HG02943 (cell line): ENCODE results near the gene ZFP69B.

Experiments
- ATAC-seq: cut with Tn5 transposase; IDR thresholded peaks from one replicate; pipeline ENCODE4 v1.9.1; 2021; ENCODE audit warnings: mild to moderate bottlenecking, low read depth, moderate library complexity; ENCODE audit not compliant: unreplicated experiment

ZFP69B gene

DNA sequence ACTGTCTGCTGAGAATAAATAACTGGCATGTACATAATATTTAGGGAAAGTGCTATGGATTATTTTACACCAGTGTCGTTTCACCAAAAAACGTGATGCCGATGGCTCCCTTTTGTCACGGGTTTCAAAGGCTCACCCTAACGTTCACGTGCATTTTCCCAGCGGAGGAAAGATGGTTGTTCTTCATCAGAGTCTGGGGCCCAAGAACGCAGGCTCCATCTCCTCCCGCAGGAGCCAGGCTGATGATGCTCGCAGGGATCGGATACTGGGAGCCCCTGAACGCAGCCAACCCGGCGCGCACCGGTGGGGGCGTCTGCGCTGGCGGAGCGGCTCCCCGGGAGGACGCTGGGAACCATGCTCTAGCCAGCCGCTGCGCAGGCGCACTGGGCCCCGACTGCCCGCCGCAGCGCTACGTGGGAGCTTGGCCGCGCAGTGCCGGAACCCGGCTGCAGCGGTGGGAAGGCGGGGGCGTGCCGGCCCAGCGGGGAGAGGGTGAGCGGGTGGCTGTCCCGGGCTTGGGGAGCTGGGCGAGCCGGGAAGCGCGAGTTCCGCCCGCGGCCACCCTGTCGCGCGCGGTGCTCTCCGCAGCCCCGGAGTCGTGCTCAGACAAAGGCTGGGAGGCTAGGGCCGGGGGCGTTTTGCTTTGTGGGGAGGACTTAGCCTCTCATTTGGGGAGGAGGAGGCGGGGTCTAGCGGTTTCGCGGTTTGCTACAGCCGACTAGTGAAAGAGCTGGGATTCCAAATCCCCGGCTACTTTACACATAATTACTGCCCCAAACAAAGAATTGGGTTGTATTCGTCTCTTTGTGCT lies at the start of gene ZFP69B:
ZFP69B (plus strand) TSS at position 793 of the 811 bp plus-strand sequence. CDS start 486 bp downstream, outside the sequence.
- ATAC-seq = no peak

DNA sequence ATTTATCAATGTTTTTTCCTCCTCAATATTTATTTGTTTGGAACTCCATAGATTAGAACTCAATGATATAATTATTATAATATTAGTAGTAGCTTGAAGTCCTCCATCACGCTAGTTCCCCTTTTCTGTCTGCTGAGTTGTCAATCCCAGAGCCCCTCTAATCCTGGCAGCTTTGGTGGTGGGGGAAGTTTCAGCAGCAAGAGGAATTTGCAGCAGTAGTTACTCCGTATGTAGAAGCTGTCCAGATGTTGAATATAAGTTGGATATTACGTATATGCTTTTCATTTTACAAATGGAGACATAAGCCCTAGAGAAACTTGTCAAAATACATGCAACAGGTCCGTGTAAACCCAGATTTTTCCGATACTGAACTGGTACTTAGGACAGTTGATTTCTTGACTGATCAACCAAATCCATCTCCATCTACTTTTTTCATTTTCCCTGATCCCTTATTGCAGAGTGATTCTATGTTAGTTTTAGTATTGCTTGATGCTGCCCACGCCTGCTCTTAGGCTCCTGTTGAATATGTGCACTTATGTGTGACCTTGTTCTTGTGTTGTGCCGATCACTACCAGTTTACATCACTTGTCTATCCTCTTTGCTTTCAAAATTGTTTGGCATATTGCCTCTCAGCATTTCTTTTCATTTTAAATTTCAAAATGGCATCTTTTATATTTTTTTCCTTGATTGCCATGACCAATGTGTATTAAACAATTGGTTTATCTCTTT lies 48.6 kb upstream of the ZFP69B start:
- ATAC-seq = no peak

DNA sequence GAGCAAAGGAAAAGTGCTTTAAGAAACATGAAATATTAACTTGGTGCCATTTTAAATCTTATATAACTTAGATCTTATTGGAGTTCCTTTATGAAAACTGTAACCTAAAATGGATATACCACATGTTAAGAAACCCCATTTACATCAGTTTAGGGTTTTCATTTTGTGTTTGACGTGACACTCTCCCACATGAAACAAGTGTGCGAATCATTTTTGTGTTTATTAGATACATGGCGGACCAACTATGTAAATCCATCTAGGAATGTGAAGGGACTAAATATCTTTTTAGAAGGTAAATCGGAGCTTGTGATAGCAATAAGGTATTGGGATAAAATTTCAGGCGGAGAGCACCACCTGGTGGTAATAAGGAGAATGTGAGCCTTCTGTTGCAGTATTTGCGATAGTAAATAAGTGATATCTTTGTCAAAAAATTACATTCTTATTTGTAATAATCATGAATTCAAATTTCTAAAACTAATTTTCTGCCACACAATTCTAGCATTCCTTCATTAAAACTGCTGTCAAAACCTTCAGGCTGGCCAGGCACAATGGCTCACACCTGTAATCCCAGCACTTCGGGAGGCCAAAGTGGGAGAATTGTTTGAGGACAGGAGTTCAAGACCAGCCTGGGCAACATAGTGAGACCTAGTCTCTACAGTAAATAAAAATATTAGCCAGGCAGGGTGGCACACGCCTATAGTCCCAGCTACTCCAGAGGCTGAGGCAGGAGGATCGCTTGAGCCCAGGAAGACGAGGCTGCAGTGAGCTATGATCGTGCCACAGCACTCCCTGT lies 45.4 kb upstream of the ZFP69B start:
- no peak for ATAC-seq

DNA sequence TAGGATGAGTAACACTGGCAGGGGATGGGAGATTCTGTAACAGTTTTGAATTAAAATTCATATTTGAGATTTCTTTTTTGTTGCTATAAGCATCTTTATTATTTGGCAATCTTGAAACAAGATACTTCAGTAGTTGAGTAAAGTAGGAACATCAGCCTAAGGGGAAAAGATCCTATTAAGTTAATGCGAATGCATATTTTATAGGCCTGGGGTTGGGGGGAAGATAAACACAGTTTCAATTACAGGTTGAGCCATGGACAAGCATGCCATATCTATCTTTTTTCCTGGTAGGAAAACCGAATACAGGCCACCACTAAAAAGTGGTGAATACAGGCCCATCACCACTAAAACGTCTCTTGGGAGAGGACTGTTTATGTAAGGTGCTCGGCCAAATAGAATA lies 44.5 kb upstream of the ZFP69B start:
- no peak for ATAC-seq

DNA sequence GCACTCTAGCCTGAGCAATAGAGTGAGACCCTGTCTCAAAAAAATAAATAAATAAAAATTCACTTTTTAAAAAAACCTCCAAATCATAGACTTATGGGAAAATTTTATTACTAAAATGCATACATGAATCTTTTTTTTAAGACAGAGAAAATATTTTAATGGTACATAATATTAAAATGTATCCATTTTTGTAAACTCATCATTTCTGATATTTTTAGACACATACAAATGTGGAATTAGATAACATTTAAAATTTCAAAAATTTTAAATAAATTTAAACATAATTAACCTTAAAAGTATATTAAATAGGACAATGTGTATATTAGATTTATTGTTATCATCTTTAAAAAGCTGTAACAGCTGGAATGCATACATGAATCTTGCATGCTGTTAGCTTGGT lies 42.8 kb upstream of the ZFP69B start:
- no peak for ATAC-seq

DNA sequence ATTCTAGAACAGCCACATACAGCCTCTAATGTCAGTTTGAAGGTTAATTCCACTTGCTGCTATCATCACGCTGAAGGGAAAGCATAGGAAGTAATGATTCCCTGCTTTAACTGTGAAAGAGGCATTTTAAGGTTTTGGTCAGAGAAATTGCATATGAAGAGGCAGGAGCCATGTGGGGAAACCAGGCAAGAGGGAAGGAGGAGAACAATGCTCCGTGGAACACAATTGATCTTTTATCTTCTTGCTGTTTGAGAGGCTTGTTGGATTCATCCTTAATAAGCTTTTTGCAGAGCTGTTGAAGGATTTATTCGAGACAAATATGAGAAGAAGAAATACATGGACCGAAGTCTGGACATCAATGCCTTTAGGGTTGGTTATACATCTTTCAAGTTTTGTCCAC lies 40.8 kb upstream of the ZFP69B start:
- ATAC-seq = no peak

DNA sequence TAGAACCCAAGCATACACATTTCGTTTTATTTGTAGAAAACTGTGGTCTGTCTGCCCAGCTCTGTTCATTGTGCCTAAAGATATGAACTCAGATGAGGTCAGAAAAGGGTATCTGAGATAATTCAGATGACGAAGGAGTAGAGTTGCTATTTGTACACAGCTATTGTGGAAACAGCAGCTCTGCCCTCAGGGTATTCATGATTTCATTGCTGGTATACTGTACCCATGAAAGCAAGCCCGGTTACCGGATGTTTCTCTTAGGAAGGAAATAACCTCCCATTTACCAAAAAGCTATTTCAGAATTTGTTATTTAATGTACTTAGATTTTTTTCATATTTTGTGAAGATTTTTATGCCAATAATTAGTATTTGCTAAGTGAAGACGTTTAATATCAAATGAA lies 39.0 kb upstream of the ZFP69B start:
- no peak for ATAC-seq

DNA sequence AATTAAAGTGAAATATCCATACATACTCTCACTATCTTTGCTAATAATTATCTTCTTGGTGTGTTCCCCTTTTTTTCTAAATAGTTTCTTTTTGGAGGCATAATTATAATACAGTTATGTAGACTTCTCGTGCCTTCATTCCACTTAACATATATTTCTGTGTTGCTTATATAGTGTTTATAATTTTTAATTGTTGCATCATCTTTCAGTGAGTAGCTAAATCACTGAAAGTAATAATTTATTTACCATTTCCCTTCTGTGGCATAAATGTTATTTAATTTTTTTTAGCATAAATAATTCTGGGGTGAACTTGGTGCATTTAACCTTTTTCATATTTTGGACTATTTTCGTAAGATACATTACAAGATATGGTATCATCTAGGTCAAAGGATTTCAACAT lies 38.4 kb upstream of the ZFP69B start:
- ATAC-seq = no peak

DNA sequence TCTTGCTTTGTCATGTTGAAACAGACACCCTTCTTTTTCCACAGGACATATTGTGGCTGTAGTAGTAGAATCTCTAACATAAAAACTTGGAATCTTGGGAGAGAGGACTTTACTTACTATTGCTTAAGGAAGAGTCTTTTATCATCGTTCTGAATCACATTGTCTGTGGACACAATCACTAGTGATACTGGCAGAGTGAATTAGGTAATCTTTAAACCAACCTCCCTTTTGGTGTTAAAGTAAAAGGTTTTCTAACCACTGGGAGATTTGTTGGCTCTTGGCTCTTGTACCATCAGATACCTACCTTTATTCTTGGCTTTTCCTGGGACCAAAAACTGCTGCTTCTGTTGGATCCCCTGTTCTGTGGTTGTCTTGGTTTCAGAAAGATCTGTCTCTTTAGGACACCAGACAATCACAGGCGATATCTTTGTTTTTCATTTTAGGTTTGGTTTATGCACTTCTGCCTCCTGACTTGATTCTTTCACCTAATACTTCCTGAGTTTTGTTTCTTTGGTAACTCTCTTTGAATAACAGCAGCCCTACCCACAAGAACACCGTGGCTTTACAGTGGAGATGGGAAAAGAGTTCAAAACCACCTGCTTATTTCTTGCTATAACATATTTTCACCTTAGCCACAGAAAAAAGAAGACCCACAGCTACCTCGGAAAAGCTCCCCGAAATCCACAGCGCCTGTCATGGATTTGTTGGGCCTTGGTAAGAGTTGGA lies 36.6 kb upstream of the ZFP69B start:
- ATAC-seq = no peak

DNA sequence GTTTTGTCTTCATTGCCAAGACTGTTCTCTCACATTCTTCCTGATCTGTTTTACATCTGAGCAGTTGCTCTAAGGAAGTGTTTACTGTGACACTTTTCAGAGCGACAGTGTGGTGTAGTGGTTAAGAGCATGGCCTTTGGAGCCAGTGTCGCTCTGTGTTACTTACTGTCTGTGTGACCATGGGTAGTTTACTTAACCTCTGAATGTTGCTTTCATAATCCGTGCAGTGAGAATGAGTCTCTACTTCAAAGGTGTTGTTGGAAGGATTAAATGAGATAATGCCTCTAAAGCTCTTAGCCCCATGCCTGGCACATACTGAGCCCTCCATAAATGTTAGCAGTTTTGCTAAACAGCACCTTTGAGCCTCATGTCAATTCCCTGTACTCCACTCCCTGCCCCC lies 35.9 kb upstream of the ZFP69B start:
- no peak for ATAC-seq

DNA sequence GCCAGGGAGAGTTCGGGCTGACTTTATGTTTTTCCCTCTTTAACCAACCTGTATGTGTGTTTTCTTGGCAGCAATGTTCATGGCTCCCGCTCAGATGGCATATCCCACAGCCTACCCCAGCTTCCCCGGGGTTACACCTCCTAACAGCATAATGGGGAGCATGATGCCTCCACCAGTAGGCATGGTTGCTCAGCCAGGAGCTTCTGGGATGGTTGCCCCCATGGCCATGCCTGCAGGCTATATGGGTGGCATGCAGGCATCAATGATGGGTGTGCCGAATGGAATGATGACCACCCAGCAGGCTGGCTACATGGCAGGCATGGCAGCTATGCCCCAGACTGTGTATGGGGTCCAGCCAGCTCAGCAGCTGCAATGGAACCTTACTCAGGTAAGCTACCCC lies 33.6 kb upstream of the ZFP69B start:
- ATAC-seq = no peak

DNA sequence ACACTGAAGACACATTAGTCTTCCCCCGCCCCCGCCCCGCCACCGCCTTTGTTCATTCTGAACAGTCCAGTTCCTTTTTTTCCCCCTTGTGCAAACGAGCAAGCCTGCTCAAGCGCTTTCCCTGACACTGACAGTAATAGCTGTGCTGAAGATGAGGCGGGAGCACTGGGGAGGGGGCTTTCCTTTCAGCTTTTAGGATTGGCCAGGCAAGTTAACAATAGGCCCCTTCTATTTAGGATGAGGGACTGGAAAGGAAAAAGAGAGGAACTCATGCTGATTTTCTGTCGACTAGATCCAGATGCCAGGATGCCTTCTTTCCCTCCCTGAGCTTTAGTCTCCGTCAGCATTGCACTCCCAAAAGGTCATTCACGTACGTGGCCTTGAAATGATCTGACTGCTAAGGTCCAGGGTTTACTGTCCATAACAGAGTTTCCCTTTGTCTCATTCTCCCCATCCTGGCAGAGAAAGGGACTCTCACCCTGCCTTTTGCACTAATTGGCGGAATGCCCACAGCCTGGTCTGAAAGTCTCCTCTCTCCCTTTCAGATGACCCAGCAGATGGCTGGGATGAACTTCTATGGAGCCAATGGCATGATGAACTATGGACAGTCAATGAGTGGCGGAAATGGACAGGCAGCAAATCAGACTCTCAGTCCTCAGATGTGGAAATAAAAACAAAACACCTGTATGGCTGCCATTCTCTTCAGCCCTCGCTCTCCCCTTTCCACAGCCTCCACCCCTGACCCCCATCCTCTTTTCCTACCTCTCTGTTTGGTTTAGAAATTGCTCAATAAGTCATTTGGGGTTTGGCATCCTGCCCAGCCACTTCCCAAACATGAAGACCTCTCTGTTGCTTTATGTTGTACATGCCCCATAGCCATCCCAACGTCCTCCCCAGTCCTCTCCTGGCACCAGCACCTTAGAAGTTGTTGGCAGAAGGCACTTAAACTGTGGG lies 28.6 kb upstream of the ZFP69B start:
- no peak for ATAC-seq

DNA sequence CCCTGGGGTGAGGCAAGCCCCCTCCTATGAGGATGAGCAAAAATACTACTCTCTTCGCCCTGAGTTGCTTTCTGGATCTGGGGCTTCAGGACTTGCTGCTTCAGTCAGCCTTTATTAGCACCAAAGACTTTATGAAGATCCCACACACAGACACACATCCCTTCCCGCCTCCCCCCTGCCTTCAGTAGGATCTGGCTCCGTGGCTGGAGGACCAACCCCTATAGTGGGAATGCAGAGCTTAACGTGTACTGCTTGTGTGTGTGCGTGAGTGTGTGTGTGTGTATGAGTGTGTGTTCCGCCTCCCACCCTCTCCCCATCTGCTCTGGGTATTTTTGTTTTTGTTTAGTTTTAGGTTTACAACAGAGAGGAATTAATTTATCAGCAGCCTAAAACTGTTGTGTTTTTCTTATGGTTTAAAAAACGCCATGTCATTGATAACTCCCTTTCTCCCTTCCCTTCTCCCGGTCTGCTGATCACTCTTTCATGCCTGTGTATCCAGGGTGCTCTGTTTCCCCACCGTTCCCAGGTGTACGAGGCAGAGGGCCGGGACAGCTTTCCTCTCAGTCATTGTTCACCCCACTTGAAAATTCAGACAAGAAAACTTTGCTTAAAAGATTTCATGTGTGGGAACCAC lies 27.5 kb upstream of the ZFP69B start:
- no peak for ATAC-seq

DNA sequence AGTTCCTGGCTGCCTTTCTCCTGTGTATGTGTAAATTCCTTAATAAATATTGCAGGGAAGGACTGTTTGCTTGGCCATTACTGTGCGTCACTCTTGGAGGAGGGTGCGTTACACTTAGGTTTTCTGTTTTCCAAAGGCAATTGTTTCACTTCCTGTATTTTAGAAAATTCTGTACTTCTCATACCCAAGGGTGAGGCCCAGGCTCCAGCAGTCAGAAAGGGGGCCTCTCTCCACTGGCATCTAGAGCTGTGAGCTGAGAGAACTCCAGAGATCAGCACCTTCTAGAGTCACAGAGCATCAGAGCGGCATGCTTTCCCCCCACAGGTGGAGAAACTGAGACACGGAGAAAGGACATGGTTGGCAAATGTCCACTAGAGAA lies 27.0 kb upstream of the ZFP69B start:
- no peak for ATAC-seq

DNA sequence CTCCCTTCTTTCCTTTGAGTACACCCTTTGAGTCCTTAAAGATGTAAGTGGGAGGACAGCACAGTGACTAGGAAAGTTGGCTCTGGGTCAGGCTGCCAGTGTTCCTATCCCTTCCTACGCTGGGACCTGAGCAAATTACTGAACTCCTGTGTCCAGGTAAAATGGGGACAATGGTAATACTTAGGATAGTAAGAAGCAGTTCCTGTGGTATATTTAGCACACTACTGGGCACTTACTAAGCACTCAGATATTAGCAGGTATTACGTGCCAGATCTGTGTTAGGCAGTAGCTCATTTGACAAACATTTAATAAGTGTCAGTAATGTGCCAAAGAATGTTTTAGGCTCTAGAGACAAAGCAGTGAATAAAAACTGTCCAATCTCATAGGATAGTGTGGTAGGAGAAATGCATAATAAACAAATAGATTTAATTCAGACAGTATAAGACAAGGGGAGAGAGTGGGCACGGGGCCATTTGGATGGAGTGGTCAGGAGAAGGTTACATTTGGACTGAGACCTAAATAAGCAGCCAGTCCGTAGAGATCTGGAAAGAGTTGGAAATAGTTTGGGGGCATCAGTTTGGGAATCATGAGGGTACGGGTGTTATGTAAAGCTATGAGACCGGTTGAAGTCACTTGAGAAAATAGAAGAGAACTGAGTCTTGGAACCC lies 26.2 kb upstream of the ZFP69B start:
- no peak for ATAC-seq

DNA sequence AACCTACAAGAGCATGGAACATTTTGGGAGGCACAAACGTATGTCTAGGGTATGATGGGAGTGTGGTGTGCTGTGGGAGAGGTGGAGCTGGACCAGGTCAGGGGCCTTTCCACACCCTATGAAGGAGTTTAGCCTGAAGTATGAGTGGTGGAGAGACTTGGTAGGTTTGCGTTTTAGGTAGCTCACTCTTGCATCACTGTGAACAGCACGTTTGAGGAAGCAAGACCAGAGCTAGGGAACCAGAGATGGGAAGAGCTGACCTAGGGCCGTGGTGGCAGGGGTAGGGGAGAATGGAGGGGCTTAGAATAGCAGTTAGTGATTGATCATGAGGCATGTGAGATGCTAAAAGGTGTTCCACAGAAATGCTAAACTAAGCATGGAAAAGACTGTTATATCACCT lies 25.1 kb upstream of the ZFP69B start:
- no peak for ATAC-seq

DNA sequence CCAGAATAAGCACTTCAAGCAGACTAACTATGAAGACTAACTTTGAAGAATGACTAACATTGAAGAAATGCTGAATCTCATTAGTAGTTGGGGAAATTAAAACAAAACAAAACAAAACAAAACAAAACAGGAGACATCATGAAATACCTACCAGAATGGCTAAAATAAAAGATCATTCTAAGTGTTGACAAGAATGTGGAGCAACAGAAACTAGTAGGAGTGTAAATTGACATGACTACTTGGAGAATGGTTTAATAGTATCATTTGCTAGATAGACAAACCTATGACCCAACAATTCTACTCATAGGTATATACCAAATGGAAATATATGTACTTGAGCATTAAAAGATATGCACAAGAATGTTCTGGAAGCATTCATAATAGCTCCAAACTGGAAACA lies 18.9 kb upstream of the ZFP69B start:
- no peak for ATAC-seq

DNA sequence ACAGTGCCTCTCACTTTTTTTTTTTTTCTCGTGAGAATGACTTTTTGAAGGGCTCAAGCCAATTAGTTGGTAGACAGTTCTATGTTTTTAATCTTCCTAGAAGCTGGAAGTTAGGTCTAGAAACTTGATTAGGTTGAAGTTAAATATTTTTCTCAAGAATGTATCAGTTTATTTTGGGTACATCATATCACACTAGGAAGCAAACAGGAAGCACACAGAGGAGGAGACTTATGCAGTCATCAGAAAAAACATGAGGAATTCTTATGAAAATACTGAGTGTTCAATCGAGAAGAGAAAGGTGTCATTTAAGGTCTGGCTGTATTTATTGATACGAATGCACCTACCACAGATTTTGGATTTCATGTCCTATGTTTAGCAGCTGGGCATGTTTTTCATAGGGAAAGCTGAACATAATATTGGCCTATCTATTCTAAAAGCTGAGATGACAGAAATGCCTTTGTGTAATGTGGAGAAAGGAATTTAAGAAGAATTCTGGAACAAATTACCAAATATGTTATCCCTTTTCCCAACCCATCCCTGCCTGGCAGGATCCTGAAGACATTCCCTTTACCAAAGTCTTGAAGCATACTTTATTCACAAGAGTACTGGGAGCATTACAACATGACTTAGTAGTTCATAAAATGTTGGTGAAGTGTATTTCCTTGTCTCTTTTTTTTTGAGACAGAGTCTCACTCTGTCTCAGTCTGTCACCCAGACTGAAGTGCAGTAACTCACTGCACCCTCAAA lies 17.5 kb upstream of the ZFP69B start:
- no peak for ATAC-seq
